Measurements from ENCODE around the gene DOK4.

- TF ChIP-seq ZNF274 (IDR thresholded peaks at IDR 0.05; ENCODE audit: low read depth, low read length): no peak
- TF ChIP-seq YY1 (IDR thresholded peaks at IDR 0.05; ENCODE audit: insufficient read depth, insufficient read length): no peak
- TF ChIP-seq SUZ12 (IDR thresholded peaks at IDR 0.05; ENCODE audit: extremely low read depth, insufficient read depth, insufficient read length): no peak
Observed at GRCh38 chr16:57514791-57515600, 28.7 kb upstream of the DOK4 start.

Data from NT2/D1 (cell line).